ENCODE data around the gene ADAMTS8.

The ADAMTS8 gene

GRCh38 chr11:130413405-130414106 lies 14.9 kb downstream of the ADAMTS8 start:
- no peak for DNase-seq
- H2AFZ ChIP-seq (ENCODE audit: low read length), result no peak overlapping the region
- no peaks in the 10 kb centered on the region for H3F3A ChIP-seq (ENCODE audit: insufficient read depth, low read length)
- no peaks in the 10 kb centered on the region for H3K9me2 ChIP-seq (replicated peaks; ENCODE audit: insufficient read depth, low read length)
- no peaks in the 10 kb centered on the region for H3K4me1 ChIP-seq (ENCODE audit: low read length)
- H3K9me3 ChIP-seq (replicated peaks; ENCODE audit: insufficient read depth, low read length), result no peaks in the 10 kb centered on the region
- no peaks in the 10 kb centered on the region for H3K36me3 ChIP-seq (replicated peaks; ENCODE audit: insufficient read depth, low read length)
- no peak overlapping the region for H3K9ac ChIP-seq (ENCODE audit: low read length)
- no peaks in the 10 kb centered on the region for H4K20me1 ChIP-seq (ENCODE audit: insufficient read depth, low read length)
- H3K27me3 ChIP-seq (replicated peaks; ENCODE audit: insufficient read depth, low read length), result no peaks in the 10 kb centered on the region; the same call in 1 of the 2 replicates
- no peak overlapping the region for H3K4me3 ChIP-seq (ENCODE audit: low read length)
- H3K79me2 ChIP-seq (ENCODE audit: low read length), result no peaks in the 10 kb centered on the region
- no peak overlapping the region for H3K4me2 ChIP-seq (ENCODE audit: low read depth, low read length)
- TF ChIP-seq EZH2phosphoT487 (IDR thresholded peaks at IDR 0.05; ENCODE audit: low read length) (no peak), CTCF (IDR thresholded peaks at IDR 0.05; ENCODE audit: low read length) (no peak), EZH2 (optimal IDR thresholded peaks at IDR 0.05; ENCODE audit: low read depth, low read length) (no peak)
- H3K27ac ChIP-seq (ENCODE audit: low read length), result no peak overlapping the region

GRCh38 chr11:130411223-130411622 lies 17.2 kb downstream of the ADAMTS8 start:
- no peaks in the 10 kb centered on the region for H3K79me2 ChIP-seq (ENCODE audit: low read length)
- TF ChIP-seq CTCF (IDR thresholded peaks at IDR 0.05; ENCODE audit: low read length), result no peak
- TF ChIP-seq EZH2phosphoT487 (IDR thresholded peaks at IDR 0.05; ENCODE audit: low read length), result no peak
- no peak for TF ChIP-seq EZH2 (optimal IDR thresholded peaks at IDR 0.05; ENCODE audit: low read depth, low read length)
- H3K4me1 ChIP-seq (ENCODE audit: low read length), result no peaks in the 10 kb centered on the region
- H4K20me1 ChIP-seq (ENCODE audit: insufficient read depth, low read length), result no peaks in the 10 kb centered on the region
- H3K36me3 ChIP-seq (replicated peaks; ENCODE audit: insufficient read depth, low read length), result no peaks in the 10 kb centered on the region
- no peaks in the 10 kb centered on the region for H3K9me2 ChIP-seq (replicated peaks; ENCODE audit: insufficient read depth, low read length)
- H3K27ac ChIP-seq (ENCODE audit: low read length), result no peak overlapping the region
- no peak overlapping the region for H3K4me2 ChIP-seq (ENCODE audit: low read depth, low read length)
- no peak overlapping the region for H2AFZ ChIP-seq (ENCODE audit: low read length)
- no peaks in the 10 kb centered on the region for H3F3A ChIP-seq (ENCODE audit: insufficient read depth, low read length)
- no peaks in the 10 kb centered on the region for H3K9me3 ChIP-seq (replicated peaks; ENCODE audit: insufficient read depth, low read length)
- H3K9ac ChIP-seq (ENCODE audit: low read length), result no peak overlapping the region
- DNase-seq, result no peak
- H3K4me3 ChIP-seq (ENCODE audit: low read length), result no peak overlapping the region
- no peaks in the 10 kb centered on the region; the same call in 1 of the 2 replicates for H3K27me3 ChIP-seq (replicated peaks; ENCODE audit: insufficient read depth, low read length)

GRCh38 chr11:130409594-130410388 lies 18.6 kb downstream of the ADAMTS8 start:
- Histone ChIP-seq H3K4me1 (ENCODE audit: low read length) (no peaks in the 10 kb centered on the region), H3K4me2 (ENCODE audit: low read depth, low read length) (no peak overlapping the region), H3K9ac (ENCODE audit: low read length) (no peak overlapping the region), H3K9me2 (replicated peaks; ENCODE audit: insufficient read depth, low read length) (no peaks in the 10 kb centered on the region), H3F3A (ENCODE audit: insufficient read depth, low read length) (no peaks in the 10 kb centered on the region), H2AFZ (ENCODE audit: low read length) (no peak overlapping the region), H3K27ac (ENCODE audit: low read length) (no peak overlapping the region), H3K4me3 (ENCODE audit: low read length) (no peak overlapping the region), H4K20me1 (ENCODE audit: insufficient read depth, low read length) (no peaks in the 10 kb centered on the region), H3K9me3 (replicated peaks; ENCODE audit: insufficient read depth, low read length) (no peaks in the 10 kb centered on the region), H3K27me3 (replicated peaks; ENCODE audit: insufficient read depth, low read length) (no peaks in the 10 kb centered on the region), H3K36me3 (replicated peaks; ENCODE audit: insufficient read depth, low read length) (no peaks in the 10 kb centered on the region), H3K79me2 (ENCODE audit: low read length) (no peaks in the 10 kb centered on the region)
- no peak for DNase-seq
- no peak for TF ChIP-seq EZH2 (optimal IDR thresholded peaks at IDR 0.05; ENCODE audit: low read depth, low read length)
- TF ChIP-seq EZH2phosphoT487 (IDR thresholded peaks at IDR 0.05; ENCODE audit: low read length), result no peak
- no peak for TF ChIP-seq CTCF (IDR thresholded peaks at IDR 0.05; ENCODE audit: low read length)

Data from MM.1S (cell line).